ENCODE measurements around the gene SIAH2.

The SIAH2 gene

GRCh38 chr3:150754896-150755295 lies 8.1 kb downstream of the SIAH2 start:
- H3K79me2 ChIP-seq (ENCODE audit: insufficient read depth, low read length), result peaks cover 86% of the 10 kb centered on the region
- ATAC-seq (ENCODE audit: insufficient read depth, low read depth) (no peak), DNase-seq (no peak)
- no peak overlapping the region for H2AFZ ChIP-seq (ENCODE audit: low read depth, low read length)
- peaks cover 31% of the 10 kb centered on the region; the same call in 1 of the 2 replicates for H4K20me1 ChIP-seq (ENCODE audit: insufficient read depth, low read length)
- H3K4me2 ChIP-seq (ENCODE audit: insufficient read depth, low read length), result no peak overlapping the region
- H3K9me3 ChIP-seq (ENCODE audit: insufficient read depth, low read length, severe bottlenecking), result no peaks in the 10 kb centered on the region
- no peak overlapping the region for H3K9ac ChIP-seq (ENCODE audit: low read depth, low read length)
- no peak overlapping the region for H3K27ac ChIP-seq (ENCODE audit: low read length)
- no peak overlapping the region for H3K4me3 ChIP-seq (ENCODE audit: low read depth in 1 of 2, low read length in 2 of 2)
- H3K36me3 ChIP-seq (ENCODE audit: insufficient read depth, low read length), result peaks cover 9% of the 10 kb centered on the region; the same call in 1 of the 2 replicates
- H3K27me3 ChIP-seq (ENCODE audit: insufficient read depth, low read length, poor library complexity), result no peaks in the 10 kb centered on the region
- no peak for TF ChIP-seq CTCF (IDR thresholded peaks at IDR 0.05; ENCODE audit: borderline replicate concordance, extremely low read depth, low read length, poor library complexity, severe bottlenecking)
- peaks cover 8% of the 10 kb centered on the region for H3K4me1 ChIP-seq (ENCODE audit: insufficient read depth, low read length)

GRCh38 chr3:150751781-150752263 lies 11.1 kb downstream of the SIAH2 start:
- Histone ChIP-seq H2AFZ (ENCODE audit: low read depth, low read length) (no peak overlapping the region), H3K27me3 (ENCODE audit: insufficient read depth, low read length, poor library complexity) (no peaks in the 10 kb centered on the region), H3K27ac (ENCODE audit: low read length) (no peak overlapping the region), H3K9me3 (ENCODE audit: insufficient read depth, low read length, severe bottlenecking) (no peaks in the 10 kb centered on the region), H4K20me1 (ENCODE audit: insufficient read depth, low read length) (peaks cover 30% of the 10 kb centered on the region), H3K4me1 (ENCODE audit: insufficient read depth, low read length) (0 out of 2 replicates have a peak, but pooled peaks cover 2% of the 10 kb centered on the region), H3K36me3 (ENCODE audit: insufficient read depth, low read length) (0 out of 2 replicates have a peak, but pooled peaks cover 3% of the 10 kb centered on the region), H3K4me2 (ENCODE audit: insufficient read depth, low read length) (no peak overlapping the region), H3K79me2 (ENCODE audit: insufficient read depth, low read length) (peaks cover 88% of the 10 kb centered on the region), H3K9ac (ENCODE audit: low read depth, low read length) (no peak overlapping the region), H3K4me3 (ENCODE audit: low read depth in 1 of 2, low read length in 2 of 2) (no peak overlapping the region)
- TF ChIP-seq EZH2 (IDR thresholded peaks at IDR 0.05; ENCODE audit: borderline replicate concordance, low read depth, low read length, severe bottlenecking) (no peak), CTCF (IDR thresholded peaks at IDR 0.05; ENCODE audit: borderline replicate concordance, extremely low read depth, low read length, poor library complexity, severe bottlenecking) (no peak)
- DNase-seq (no peak), ATAC-seq (ENCODE audit: insufficient read depth, low read depth) (peak; percentile 52; the same call in 1 of the 3 replicates)

GRCh38 chr3:150749255-150749654 lies 13.7 kb downstream of the SIAH2 start:
- ATAC-seq (ENCODE audit: insufficient read depth, low read depth) (no peak), DNase-seq (no peak)
- no peaks in the 10 kb centered on the region for H3K27me3 ChIP-seq (ENCODE audit: insufficient read depth, low read length, poor library complexity)
- no peak overlapping the region for H3K27ac ChIP-seq (ENCODE audit: low read length)
- no peak overlapping the region for H3K9ac ChIP-seq (ENCODE audit: low read depth, low read length)
- H3K4me1 ChIP-seq (ENCODE audit: insufficient read depth, low read length), result 0 out of 2 replicates have a peak, but pooled peaks cover 2% of the 10 kb centered on the region
- peaks cover 46% of the 10 kb centered on the region for H4K20me1 ChIP-seq (ENCODE audit: insufficient read depth, low read length)
- H3K36me3 ChIP-seq (ENCODE audit: insufficient read depth, low read length), result 0 out of 2 replicates have a peak, but pooled peaks cover 3% of the 10 kb centered on the region
- H3K9me3 ChIP-seq (ENCODE audit: insufficient read depth, low read length, severe bottlenecking), result no peaks in the 10 kb centered on the region
- H3K79me2 ChIP-seq (ENCODE audit: insufficient read depth, low read length), result peaks cover 89% of the 10 kb centered on the region
- TF ChIP-seq CTCF (IDR thresholded peaks at IDR 0.05; ENCODE audit: borderline replicate concordance, extremely low read depth, low read length, poor library complexity, severe bottlenecking) (no peak), EZH2 (IDR thresholded peaks at IDR 0.05; ENCODE audit: borderline replicate concordance, low read depth, low read length, severe bottlenecking) (no peak)
- no peak overlapping the region for H2AFZ ChIP-seq (ENCODE audit: low read depth, low read length)
- H3K4me2 ChIP-seq (ENCODE audit: insufficient read depth, low read length), result no peak overlapping the region
- no peak overlapping the region for H3K4me3 ChIP-seq (ENCODE audit: low read depth in 1 of 2, low read length in 2 of 2)
